Stimulated activated CD8-positive, alpha-beta memory T cell treated with anti-CD3 and anti-CD28 coated beads, Interleukin-15, amount 100 ng/mL, for 24 hours (primary cell): ENCODE measurements around the gene GRIN2A.

Experiments used
- DNase-seq: peaks from one replicate; pipeline ENCODE4 v3.0.0-alpha.2; 2020; ENCODE audit warnings: low read depth

GRIN2A gene

DNA sequence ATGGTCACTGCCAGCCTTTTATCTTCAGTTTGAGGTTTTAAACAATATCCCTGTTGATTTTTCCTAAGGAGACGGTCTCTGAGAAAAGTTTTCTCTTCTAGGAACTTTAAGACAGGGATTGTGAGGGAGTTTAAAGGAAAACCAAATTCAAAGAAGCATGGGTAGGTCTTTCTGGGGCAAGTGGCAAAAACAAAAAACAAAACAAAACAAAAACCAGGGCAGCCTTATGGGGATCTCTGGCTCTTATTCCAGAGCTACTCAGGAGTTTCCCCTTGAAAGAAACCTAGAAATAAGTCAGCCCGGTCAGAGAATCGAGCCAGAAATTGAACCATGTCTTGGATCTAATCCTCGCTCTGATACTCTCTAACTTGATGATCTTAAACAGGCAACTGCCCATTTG, 424.5 kb downstream of the GRIN2A start:
- no peak for DNase-seq

- no peak for DNase-seq
These were observed 425.8 kb downstream of the GRIN2A start for GRCh38 chr16:9756434-9756833.

DNA sequence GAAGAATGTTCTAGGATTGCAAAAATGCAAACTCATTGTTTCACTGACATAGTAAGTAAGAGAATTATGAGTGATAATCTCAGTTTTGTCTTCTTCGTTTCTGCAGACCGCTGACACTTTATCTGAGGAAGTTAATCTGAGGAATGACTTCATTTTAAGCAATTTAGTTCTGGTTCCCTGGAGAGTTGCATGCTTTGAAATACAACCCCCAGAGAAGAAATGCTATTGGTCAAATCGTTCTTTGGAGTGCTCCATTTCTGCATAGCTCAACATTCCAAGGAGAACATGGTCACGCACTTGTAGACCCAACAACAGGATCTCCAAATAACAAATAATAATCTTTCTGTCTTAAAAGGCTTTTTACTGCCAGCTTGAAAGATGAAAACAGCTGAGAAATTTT, 427.1 kb downstream of the GRIN2A start:
- DNase-seq, result no peak

DNA sequence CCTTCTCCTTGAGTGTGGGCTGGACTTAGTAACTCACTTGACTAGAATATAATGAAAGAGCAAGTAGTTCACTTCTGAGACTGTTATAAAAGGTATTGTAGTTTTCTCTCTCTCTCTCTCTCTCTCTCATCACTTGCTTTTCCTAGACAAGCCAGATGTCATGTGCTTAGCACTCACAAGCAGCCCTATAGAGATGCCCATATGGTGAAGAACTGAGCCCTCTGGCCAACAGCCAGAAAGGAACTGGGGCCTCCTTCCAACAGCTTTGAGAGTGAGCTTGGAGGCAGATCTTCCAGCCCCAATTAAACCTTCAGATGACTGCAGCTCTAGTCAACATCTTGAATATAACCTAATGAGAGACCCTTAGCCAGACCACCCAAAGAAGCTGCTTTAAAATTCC, 440.5 kb downstream of the GRIN2A start:
- no peak for DNase-seq

GRCh38 chr16:9739301-9739700, 442.9 kb downstream of the GRIN2A start:
- no peak for DNase-seq

GRCh38 chr16:9738690-9739089, 443.5 kb downstream of the GRIN2A start:
- no peak for DNase-seq

GRCh38 chr16:9736547-9736946, 445.7 kb downstream of the GRIN2A start:
- no peak for DNase-seq

DNA sequence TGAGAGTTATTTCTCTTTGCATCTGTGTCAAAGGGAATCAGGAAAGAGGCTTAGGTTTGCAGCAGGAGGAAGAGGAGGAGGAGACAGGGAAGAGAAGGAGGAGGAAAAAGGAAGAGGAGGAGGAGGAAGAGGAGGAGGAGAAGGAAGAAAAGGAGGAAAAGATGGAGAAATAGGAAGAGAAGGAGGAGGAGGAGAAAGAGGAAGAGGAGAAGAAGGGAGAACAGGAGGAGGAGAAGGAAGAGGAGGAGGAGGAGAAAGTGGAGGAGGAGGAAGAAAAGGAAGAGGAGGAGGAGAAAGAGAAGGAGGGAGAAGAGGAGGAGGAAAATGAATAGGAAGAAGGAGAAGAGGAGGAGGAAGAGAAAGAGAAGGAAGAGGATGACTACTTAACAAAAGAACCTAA, 459.1 kb downstream of the GRIN2A start:
- no peak for DNase-seq

DNA sequence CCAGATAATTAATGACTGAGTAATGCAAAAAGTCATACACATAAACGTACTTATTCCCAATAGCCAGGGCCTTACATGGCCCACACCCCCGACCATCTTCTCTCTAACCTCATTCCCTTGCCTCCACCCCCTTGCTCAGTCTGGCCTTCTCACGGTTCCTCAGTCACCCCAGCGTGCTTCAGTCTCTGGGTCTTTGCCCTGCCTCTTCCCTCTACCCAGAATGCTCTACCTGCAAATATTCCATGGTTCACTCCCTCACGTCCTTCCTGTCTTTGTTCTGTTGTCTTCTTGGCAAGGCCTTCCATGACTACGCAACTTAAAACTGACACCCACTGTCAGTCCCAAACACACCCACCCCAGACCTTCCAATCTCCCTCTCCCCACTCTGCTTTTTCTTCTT, 468.3 kb downstream of the GRIN2A start:
- no peak for DNase-seq

GRCh38 chr16:9713156-9713555, 469.1 kb downstream of the GRIN2A start:
- no peak for DNase-seq

GRCh38 chr16:9708972-9709620, 473.1 kb downstream of the GRIN2A start:
- no peak for DNase-seq

DNA sequence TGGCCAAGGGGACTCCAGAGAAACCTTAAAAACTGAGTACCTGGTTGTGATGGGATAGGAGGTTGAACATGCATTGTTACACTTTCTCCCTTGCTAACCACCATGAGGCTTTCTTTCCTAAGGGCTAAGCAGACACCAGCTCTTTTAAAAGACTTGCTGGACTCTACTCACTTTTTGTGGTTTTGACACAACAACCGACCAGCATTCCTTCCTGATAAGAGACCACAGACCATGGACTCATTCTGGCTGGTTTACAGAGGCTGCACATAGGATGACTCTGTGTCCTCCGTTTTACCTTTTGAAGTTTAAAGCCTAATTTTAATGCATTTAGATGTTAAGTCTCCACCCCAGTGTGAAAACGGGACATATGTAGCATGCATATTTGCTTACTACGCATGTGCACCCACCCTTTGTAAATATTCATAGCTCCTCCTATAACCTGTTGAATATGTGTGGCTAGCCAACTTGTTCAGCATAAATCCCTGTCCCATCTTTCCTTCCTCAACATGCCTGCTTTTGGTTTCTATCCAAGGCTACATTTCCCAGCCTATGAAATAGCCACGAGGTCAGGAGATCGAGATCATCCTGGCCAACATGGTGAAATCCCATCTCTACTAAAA, 475.9 kb downstream of the GRIN2A start:
- no peak for DNase-seq

- no peak for DNase-seq
These were observed 478.5 kb downstream of the GRIN2A start for GRCh38 chr16:9703731-9704130.
